ENCODE results near the gene AGBL3. TPM values are rescaled to one million over a fixed set of nuclear protein-coding genes. Genes with fewer than 3 reads are reported as not detected.

Gene AGBL3
- total RNA-seq, 3 donors from 2014 or later (not counting 1 experiment from before 2014, with no cell fraction given) = 0.99 to 2.3 (median 1.4) TPM

GRCh38 chr7:134988161-134988560 is 1.9 kb downstream of the AGBL3 start:
- no peak overlapping the region for H3K4me3 ChIP-seq (ENCODE audit: low read length)
- H3K27me3 ChIP-seq (ENCODE audit: control insufficient read depth, insufficient read depth, low read length) = no peaks in the 10 kb centered on the region
- no peaks in the 10 kb centered on the region for H3K36me3 ChIP-seq (ENCODE audit: control insufficient read depth, insufficient read depth, low read length)
- DNase-seq = no peak
- no peak for TF ChIP-seq CTCF (IDR thresholded peaks at IDR 0.05)
- H3K27ac ChIP-seq (ENCODE audit: low read length) = no peak overlapping the region
- H3K27ac Mint-ChIP-seq = no peak overlapping the region
- WGBS (ENCODE audit: insufficient coverage) = 100% methylated on average over 1 of the region's 5 CpGs
- H3K4me3 Mint-ChIP-seq = no peak overlapping the region
- H3K4me1 Mint-ChIP-seq = peaks cover 26 to 35% of the 10 kb centered on the region in 2 donors
- intact Hi-C loops (cut with micrococcal nuclease) = loop anchor here (10.0 kb wide), 1 partner anchor 343 kb away; the partner anchor contains the start of gene BPGM
- no peaks in the 10 kb centered on the region for H3K36me3 Mint-ChIP-seq
- no peaks in the 10 kb centered on the region for H3K9me3 ChIP-seq (ENCODE audit: control insufficient read depth, insufficient read depth, low read length)
- H3K9me3 Mint-ChIP-seq = no peaks in the 10 kb centered on the region
- no peaks in the 10 kb centered on the region for H3K27me3 Mint-ChIP-seq (ENCODE audit: low read depth in 2 of 2)
- no peak for ATAC-seq
- H3K4me1 ChIP-seq (ENCODE audit: control insufficient read depth, insufficient read depth, low read length) = no peaks in the 10 kb centered on the region

- Mint-ChIP-seq H3K4me1 (peaks cover 15 to 23% of the 10 kb centered on the region in 2 donors), H3K27ac (no peak overlapping the region), H3K27me3 (ENCODE audit: low read depth in 2 of 2) (no peaks in the 10 kb centered on the region), H3K9me3 (no peaks in the 10 kb centered on the region), H3K36me3 (no peaks in the 10 kb centered on the region), H3K4me3 (no peak overlapping the region)
- Histone ChIP-seq H3K4me1 (ENCODE audit: control insufficient read depth, insufficient read depth, low read length) (no peaks in the 10 kb centered on the region), H3K27ac (ENCODE audit: low read length) (no peak overlapping the region), H3K27me3 (ENCODE audit: control insufficient read depth, insufficient read depth, low read length) (no peaks in the 10 kb centered on the region), H3K36me3 (ENCODE audit: control insufficient read depth, insufficient read depth, low read length) (peaks cover 8% of the 10 kb centered on the region), H3K9me3 (ENCODE audit: control insufficient read depth, insufficient read depth, low read length) (no peaks in the 10 kb centered on the region), H3K4me3 (ENCODE audit: low read length) (no peak overlapping the region)
- no peak for TF ChIP-seq CTCF (IDR thresholded peaks at IDR 0.05)
- 97% methylated on average over 2 of the region's 2 CpGs for WGBS (ENCODE audit: insufficient coverage)
- no peak for DNase-seq
- ATAC-seq = no peak
- intact Hi-C loops (cut with micrococcal nuclease) = no loop called here
Measured at GRCh38 chr7:134991469-134992339, 5.4 kb downstream of the AGBL3 start.

- 54% methylated on average over 3 of the region's 6 CpGs for WGBS (ENCODE audit: insufficient coverage)
- Mint-ChIP-seq H3K9me3 (no peaks in the 10 kb centered on the region), H3K4me1 (peaks cover 8 to 19% of the 10 kb centered on the region in 2 donors), H3K27me3 (ENCODE audit: low read depth in 2 of 2) (no peaks in the 10 kb centered on the region), H3K27ac (peak overlapping the region in 1 of 2 donors; percentile 17), H3K4me3 (no peak overlapping the region), H3K36me3 (no peaks in the 10 kb centered on the region)
- no peak for TF ChIP-seq CTCF (IDR thresholded peaks at IDR 0.05)
- Histone ChIP-seq H3K4me1 (ENCODE audit: control insufficient read depth, insufficient read depth, low read length) (no peaks in the 10 kb centered on the region), H3K27ac (ENCODE audit: low read length) (no peak overlapping the region), H3K36me3 (ENCODE audit: control insufficient read depth, insufficient read depth, low read length) (peaks cover 8% of the 10 kb centered on the region), H3K27me3 (ENCODE audit: control insufficient read depth, insufficient read depth, low read length) (no peaks in the 10 kb centered on the region), H3K9me3 (ENCODE audit: control insufficient read depth, insufficient read depth, low read length) (no peaks in the 10 kb centered on the region), H3K4me3 (ENCODE audit: low read length) (no peak overlapping the region)
- intact Hi-C loops (cut with micrococcal nuclease) = no loop called here
- ATAC-seq = peak in 1 of 3 donors; percentile 43
- DNase-seq = peak in 1 of 2 donors; percentile 39
Measured at GRCh38 chr7:134992626-134993179, 6.4 kb downstream of the AGBL3 start.

All from natural killer cell (primary cell).